Cardiac fibroblast (primary cell): ENCODE data around the gene HSBP1L1.
A peak's percentile ranks its signal among the peaks of the same experiment; 100 is the strongest.

ENCODE experiments used
- DNase-seq, 2 donors: peaks; one replicate each; pipeline versions ENCODE4 v3.0.0 to v3.0.0-alpha.2; 2010; ENCODE audit warnings: low read depth in 2 of 2
- H3K4me3 ChIP-seq, 2 donors: replicated peaks in 1 of 2; 1 replicate in 1 of 2; 2 replicates in 1 of 2; pipeline ENCODE4 v1.5.1; 2011; ENCODE audit warnings: low read depth in 2 of 2, low read length in 2 of 2, mild to moderate bottlenecking in 2 of 2, moderate library complexity in 1 of 2
- TF ChIP-seq, protein P1 (sequence below): IDR thresholded peaks from one replicate; pipeline ENCODE4 v1.5.1; 2011; ENCODE audit warnings: low read depth, mild to moderate bottlenecking, low read length, inconsistent platforms

HSBP1L1 gene

GRCh38 chr18:79944126-79944731, 20.2 kb upstream of the HSBP1L1 start:
- TF ChIP-seq, protein P1, sequence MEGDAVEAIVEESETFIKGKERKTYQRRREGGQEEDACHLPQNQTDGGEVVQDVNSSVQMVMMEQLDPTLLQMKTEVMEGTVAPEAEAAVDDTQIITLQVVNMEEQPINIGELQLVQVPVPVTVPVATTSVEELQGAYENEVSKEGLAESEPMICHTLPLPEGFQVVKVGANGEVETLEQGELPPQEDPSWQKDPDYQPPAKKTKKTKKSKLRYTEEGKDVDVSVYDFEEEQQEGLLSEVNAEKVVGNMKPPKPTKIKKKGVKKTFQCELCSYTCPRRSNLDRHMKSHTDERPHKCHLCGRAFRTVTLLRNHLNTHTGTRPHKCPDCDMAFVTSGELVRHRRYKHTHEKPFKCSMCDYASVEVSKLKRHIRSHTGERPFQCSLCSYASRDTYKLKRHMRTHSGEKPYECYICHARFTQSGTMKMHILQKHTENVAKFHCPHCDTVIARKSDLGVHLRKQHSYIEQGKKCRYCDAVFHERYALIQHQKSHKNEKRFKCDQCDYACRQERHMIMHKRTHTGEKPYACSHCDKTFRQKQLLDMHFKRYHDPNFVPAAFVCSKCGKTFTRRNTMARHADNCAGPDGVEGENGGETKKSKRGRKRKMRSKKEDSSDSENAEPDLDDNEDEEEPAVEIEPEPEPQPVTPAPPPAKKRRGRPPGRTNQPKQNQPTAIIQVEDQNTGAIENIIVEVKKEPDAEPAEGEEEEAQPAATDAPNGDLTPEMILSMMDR = no peak
- no peak overlapping the region for H3K4me3 ChIP-seq
- peak; percentile 18 to 56 for DNase-seq

DNA sequence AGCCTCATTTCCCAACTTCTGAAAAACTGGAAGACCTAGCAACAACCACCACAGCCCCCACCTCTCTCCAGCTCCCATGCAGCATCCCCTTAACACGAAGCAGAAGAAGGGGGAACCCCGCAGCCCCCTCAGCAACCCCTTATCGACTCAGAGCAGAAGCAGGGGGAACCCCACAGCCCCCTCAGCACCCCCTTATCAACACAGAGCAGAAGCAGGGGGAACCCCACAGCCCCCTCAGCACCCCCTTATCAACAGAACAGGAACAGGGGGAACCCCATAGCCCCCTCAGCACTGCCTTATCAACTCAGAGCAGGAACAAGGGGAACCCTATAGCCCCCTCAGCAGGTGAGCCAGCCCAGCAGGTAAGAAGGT, 19.7 kb upstream of the HSBP1L1 start:
- DNase-seq = no peak
- TF ChIP-seq, protein P1 = no peak
- no peak overlapping the region for H3K4me3 ChIP-seq

GRCh38 chr18:79945118-79946042, 19.1 kb upstream of the HSBP1L1 start:
- DNase-seq = no peak
- TF ChIP-seq, protein P1 = no peak
- no peak overlapping the region for H3K4me3 ChIP-seq

DNA sequence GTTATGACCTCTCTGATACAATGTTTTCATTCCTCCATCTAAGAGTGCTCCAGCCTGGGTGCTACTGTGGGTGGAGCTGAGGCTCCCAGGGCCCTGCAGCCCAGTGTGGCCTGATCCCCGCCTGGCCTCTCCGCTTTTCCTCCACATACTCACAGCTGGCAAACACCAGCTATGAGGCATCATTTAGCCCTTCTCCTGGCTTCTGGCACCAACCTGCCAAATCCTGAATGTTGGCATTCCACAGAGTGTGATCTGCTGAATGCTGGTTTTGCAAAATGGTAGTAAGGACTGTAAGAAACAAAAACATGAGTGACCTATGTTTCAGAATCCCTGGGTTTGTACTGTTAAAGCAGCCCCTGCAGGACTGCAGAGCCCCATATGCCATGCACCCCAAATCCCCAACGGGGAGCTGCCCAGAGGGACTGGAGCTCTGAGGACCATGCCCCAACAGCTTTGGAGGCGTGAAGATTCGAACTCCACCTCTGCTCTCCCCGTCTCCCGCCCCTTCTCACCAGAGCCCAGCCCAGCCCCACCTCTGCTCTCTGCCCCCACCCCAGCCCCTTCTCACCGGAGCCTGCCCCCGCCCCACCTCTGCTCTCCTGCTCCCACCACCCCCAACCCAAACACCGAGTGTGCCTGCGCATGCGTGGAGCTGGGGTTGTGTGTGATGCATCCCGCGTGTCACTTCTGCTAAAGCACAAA, 17.2 kb upstream of the HSBP1L1 start:
- no peak overlapping the region for H3K4me3 ChIP-seq
- TF ChIP-seq, protein P1 = no peak
- DNase-seq = peak in 1 of 2 donors; percentile 11

- no peak for DNase-seq
- TF ChIP-seq, protein P1 = no peak
Observed at GRCh38 chr18:79947881-79948610, 16.4 kb upstream of the HSBP1L1 start.

GRCh38 chr18:79948719-79949411, 15.6 kb upstream of the HSBP1L1 start:
- DNase-seq = no peak
- TF ChIP-seq, protein P1 = no peak
- H3K4me3 ChIP-seq = no peak overlapping the region

More at GRCh38 chr18:79947881-79948610, 16.4 kb upstream of the HSBP1L1 start:
- H3K4me3 ChIP-seq = no peak overlapping the region
